ENCODE results near the gene ASXL2.

Gene ASXL2

GRCh38 chr2:25763575-25763974, 114.7 kb downstream of the ASXL2 start:
- DNase-seq (ENCODE audit: extremely low spot score) = no peak
- no peak for TF ChIP-seq CTCF (IDR thresholded peaks at IDR 0.05; ENCODE audit: control extremely low read depth, extremely low read depth, low read depth, missing control alignments)
- POLR2A ChIA-PET = no interaction called here
- CTCF ChIA-PET = no interaction called here

GRCh38 chr2:25760297-25760696, 118.0 kb downstream of the ASXL2 start:
- CTCF ChIA-PET = no interaction called here
- no peak for TF ChIP-seq CTCF (IDR thresholded peaks at IDR 0.05; ENCODE audit: control extremely low read depth, extremely low read depth, low read depth, missing control alignments)
- no peak for DNase-seq (ENCODE audit: extremely low spot score)
- POLR2A ChIA-PET = no interaction called here

GRCh38 chr2:25758348-25758747, 119.9 kb downstream of the ASXL2 start:
- ChIA-PET POLR2A (interaction anchor here (0.7 kb wide), 1 partner anchor 1210 kb away, joined by 4 read pairs; no protein-coding TSS in a partner anchor), CTCF (interaction anchor here (0.6 kb wide), 1 partner anchor 1157 kb away, joined by 3 read pairs; no protein-coding TSS in a partner anchor)

GRCh38 chr2:25757906-25758305, 120.4 kb downstream of the ASXL2 start:
- DNase-seq (ENCODE audit: extremely low spot score) = no peak
- TF ChIP-seq CTCF (IDR thresholded peaks at IDR 0.05; ENCODE audit: control extremely low read depth, extremely low read depth, low read depth, missing control alignments) = no peak
- CTCF ChIA-PET = interaction anchor here (0.6 kb wide), 1 partner anchor 1156 kb away, joined by 3 read pairs; no protein-coding TSS in a partner anchor
- POLR2A ChIA-PET = interaction anchor here (0.7 kb wide), 1 partner anchor 1210 kb away, joined by 4 read pairs; no protein-coding TSS in a partner anchor

More at GRCh38 chr2:25758348-25758747, 119.9 kb downstream of the ASXL2 start:
- no peak for DNase-seq (ENCODE audit: extremely low spot score)
- TF ChIP-seq CTCF (IDR thresholded peaks at IDR 0.05; ENCODE audit: control extremely low read depth, extremely low read depth, low read depth, missing control alignments) = no peak

GRCh38 chr2:25756536-25756935, 121.8 kb downstream of the ASXL2 start:
- CTCF ChIA-PET = interaction anchor here (1.3 kb wide), 1 partner anchor 30 kb away, joined by 4 read pairs; no protein-coding TSS in a partner anchor
- DNase-seq (ENCODE audit: extremely low spot score) = no peak
- POLR2A ChIA-PET = no interaction called here

GRCh38 chr2:25749676-25750075, 128.6 kb downstream of the ASXL2 start:
- ChIA-PET POLR2A (no interaction called here), CTCF (interaction anchor here (1.3 to 1.5 kb wide), 3 partner anchors 13 to 103 kb away, joined by 3 to 4 read pairs (median 4); no protein-coding TSS in a partner anchor)
- no peak for DNase-seq (ENCODE audit: extremely low spot score)
- TF ChIP-seq CTCF (IDR thresholded peaks at IDR 0.05; ENCODE audit: control extremely low read depth, extremely low read depth, low read depth, missing control alignments) = no peak

More at GRCh38 chr2:25756536-25756935, 121.8 kb downstream of the ASXL2 start:
- no peak for TF ChIP-seq CTCF (IDR thresholded peaks at IDR 0.05; ENCODE audit: control extremely low read depth, extremely low read depth, low read depth, missing control alignments)

All from GM10248 (cell line).